ENCODE results near the gene L3MBTL4. TPM values are rescaled to one million over a fixed set of nuclear protein-coding genes. Genes with fewer than 3 reads are reported as not detected.

The L3MBTL4 gene
- total RNA-seq, 1 donor from 2014 or later = 0.59 TPM

- Mint-ChIP-seq H3K4me3 (ENCODE audit: unreplicated experiment) (no peak overlapping the region), H3K4me1 (ENCODE audit: unreplicated experiment) (no peaks in the 10 kb centered on the region), H3K9me3 (ENCODE audit: unreplicated experiment) (no peaks in the 10 kb centered on the region), H3K27me3 (ENCODE audit: unreplicated experiment) (no peaks in the 10 kb centered on the region), H3K36me3 (ENCODE audit: unreplicated experiment) (no peaks in the 10 kb centered on the region), H3K27ac (ENCODE audit: unreplicated experiment) (no peak overlapping the region)
- DNase-seq (ENCODE audit: extremely low spot score, unreplicated experiment) = no peak
- TF ChIP-seq CTCF (IDR thresholded peaks at IDR 0.05) = no peak
Observed at GRCh38 chr18:6239716-6240115, 175.0 kb downstream of the L3MBTL4 start.

GRCh38 chr18:6236258-6236657, 178.5 kb downstream of the L3MBTL4 start:
- H3K4me1 Mint-ChIP-seq (ENCODE audit: unreplicated experiment) = no peaks in the 10 kb centered on the region
- H3K4me3 Mint-ChIP-seq (ENCODE audit: unreplicated experiment) = no peak overlapping the region
- H3K27me3 Mint-ChIP-seq (ENCODE audit: unreplicated experiment) = no peaks in the 10 kb centered on the region
- no peaks in the 10 kb centered on the region for H3K36me3 Mint-ChIP-seq (ENCODE audit: unreplicated experiment)
- DNase-seq (ENCODE audit: extremely low spot score, unreplicated experiment) = no peak
- no peak for TF ChIP-seq CTCF (IDR thresholded peaks at IDR 0.05)
- H3K27ac Mint-ChIP-seq (ENCODE audit: unreplicated experiment) = no peak overlapping the region
- peaks cover 4% of the 10 kb centered on the region for H3K9me3 Mint-ChIP-seq (ENCODE audit: unreplicated experiment)

GRCh38 chr18:6222271-6222670, 192.4 kb downstream of the L3MBTL4 start:
- peaks cover 7% of the 10 kb centered on the region for H3K9me3 Mint-ChIP-seq (ENCODE audit: unreplicated experiment)
- DNase-seq (ENCODE audit: extremely low spot score, unreplicated experiment) = no peak
- no peaks in the 10 kb centered on the region for H3K4me1 Mint-ChIP-seq (ENCODE audit: unreplicated experiment)
- H3K36me3 Mint-ChIP-seq (ENCODE audit: unreplicated experiment) = no peaks in the 10 kb centered on the region
- no peak overlapping the region for H3K27ac Mint-ChIP-seq (ENCODE audit: unreplicated experiment)
- no peak overlapping the region for H3K4me3 Mint-ChIP-seq (ENCODE audit: unreplicated experiment)
- no peak for TF ChIP-seq CTCF (IDR thresholded peaks at IDR 0.05)
- H3K27me3 Mint-ChIP-seq (ENCODE audit: unreplicated experiment) = peaks cover 10% of the 10 kb centered on the region

- Mint-ChIP-seq H3K9me3 (ENCODE audit: unreplicated experiment) (peaks cover 7% of the 10 kb centered on the region), H3K4me1 (ENCODE audit: unreplicated experiment) (no peaks in the 10 kb centered on the region), H3K27me3 (ENCODE audit: unreplicated experiment) (peaks cover 8% of the 10 kb centered on the region), H3K4me3 (ENCODE audit: unreplicated experiment) (no peak overlapping the region), H3K27ac (ENCODE audit: unreplicated experiment) (no peak overlapping the region), H3K36me3 (ENCODE audit: unreplicated experiment) (no peaks in the 10 kb centered on the region)
- TF ChIP-seq CTCF (IDR thresholded peaks at IDR 0.05) = no peak
- DNase-seq (ENCODE audit: extremely low spot score, unreplicated experiment) = no peak
Observed at GRCh38 chr18:6221602-6222014, 193.1 kb downstream of the L3MBTL4 start.

GRCh38 chr18:6220129-6220528, 194.6 kb downstream of the L3MBTL4 start:
- H3K4me3 Mint-ChIP-seq (ENCODE audit: unreplicated experiment) = no peak overlapping the region
- peaks cover 7% of the 10 kb centered on the region for H3K9me3 Mint-ChIP-seq (ENCODE audit: unreplicated experiment)
- peaks cover 8% of the 10 kb centered on the region for H3K27me3 Mint-ChIP-seq (ENCODE audit: unreplicated experiment)
- DNase-seq (ENCODE audit: extremely low spot score, unreplicated experiment) = no peak
- no peaks in the 10 kb centered on the region for H3K36me3 Mint-ChIP-seq (ENCODE audit: unreplicated experiment)
- no peaks in the 10 kb centered on the region for H3K4me1 Mint-ChIP-seq (ENCODE audit: unreplicated experiment)
- TF ChIP-seq CTCF (IDR thresholded peaks at IDR 0.05) = no peak
- H3K27ac Mint-ChIP-seq (ENCODE audit: unreplicated experiment) = no peak overlapping the region
